GM12875 (cell line): Measurements from ENCODE around the gene SIK3.

Experiments
- H3K4me3 ChIP-seq: one replicate; pipeline ENCODE4 v1.5.1; 2011; ENCODE audit warnings: low read depth, low read length, control low read depth
- TF ChIP-seq, protein P1 (sequence below): IDR thresholded peaks from 2 replicates; pipeline ENCODE4 v1.5.1; 2011; ENCODE audit warnings: low read depth, mild to moderate bottlenecking, control low read depth, inconsistent platforms, low read length, moderate library complexity, borderline replicate concordance; ENCODE audit not compliant: insufficient read depth

Gene SIK3

GRCh38 chr11:116822575-116822974 is 275.7 kb downstream of the SIK3 start:
- TF ChIP-seq, protein P1, sequence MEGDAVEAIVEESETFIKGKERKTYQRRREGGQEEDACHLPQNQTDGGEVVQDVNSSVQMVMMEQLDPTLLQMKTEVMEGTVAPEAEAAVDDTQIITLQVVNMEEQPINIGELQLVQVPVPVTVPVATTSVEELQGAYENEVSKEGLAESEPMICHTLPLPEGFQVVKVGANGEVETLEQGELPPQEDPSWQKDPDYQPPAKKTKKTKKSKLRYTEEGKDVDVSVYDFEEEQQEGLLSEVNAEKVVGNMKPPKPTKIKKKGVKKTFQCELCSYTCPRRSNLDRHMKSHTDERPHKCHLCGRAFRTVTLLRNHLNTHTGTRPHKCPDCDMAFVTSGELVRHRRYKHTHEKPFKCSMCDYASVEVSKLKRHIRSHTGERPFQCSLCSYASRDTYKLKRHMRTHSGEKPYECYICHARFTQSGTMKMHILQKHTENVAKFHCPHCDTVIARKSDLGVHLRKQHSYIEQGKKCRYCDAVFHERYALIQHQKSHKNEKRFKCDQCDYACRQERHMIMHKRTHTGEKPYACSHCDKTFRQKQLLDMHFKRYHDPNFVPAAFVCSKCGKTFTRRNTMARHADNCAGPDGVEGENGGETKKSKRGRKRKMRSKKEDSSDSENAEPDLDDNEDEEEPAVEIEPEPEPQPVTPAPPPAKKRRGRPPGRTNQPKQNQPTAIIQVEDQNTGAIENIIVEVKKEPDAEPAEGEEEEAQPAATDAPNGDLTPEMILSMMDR: no peak
- no peak overlapping the region for H3K4me3 ChIP-seq

DNA sequence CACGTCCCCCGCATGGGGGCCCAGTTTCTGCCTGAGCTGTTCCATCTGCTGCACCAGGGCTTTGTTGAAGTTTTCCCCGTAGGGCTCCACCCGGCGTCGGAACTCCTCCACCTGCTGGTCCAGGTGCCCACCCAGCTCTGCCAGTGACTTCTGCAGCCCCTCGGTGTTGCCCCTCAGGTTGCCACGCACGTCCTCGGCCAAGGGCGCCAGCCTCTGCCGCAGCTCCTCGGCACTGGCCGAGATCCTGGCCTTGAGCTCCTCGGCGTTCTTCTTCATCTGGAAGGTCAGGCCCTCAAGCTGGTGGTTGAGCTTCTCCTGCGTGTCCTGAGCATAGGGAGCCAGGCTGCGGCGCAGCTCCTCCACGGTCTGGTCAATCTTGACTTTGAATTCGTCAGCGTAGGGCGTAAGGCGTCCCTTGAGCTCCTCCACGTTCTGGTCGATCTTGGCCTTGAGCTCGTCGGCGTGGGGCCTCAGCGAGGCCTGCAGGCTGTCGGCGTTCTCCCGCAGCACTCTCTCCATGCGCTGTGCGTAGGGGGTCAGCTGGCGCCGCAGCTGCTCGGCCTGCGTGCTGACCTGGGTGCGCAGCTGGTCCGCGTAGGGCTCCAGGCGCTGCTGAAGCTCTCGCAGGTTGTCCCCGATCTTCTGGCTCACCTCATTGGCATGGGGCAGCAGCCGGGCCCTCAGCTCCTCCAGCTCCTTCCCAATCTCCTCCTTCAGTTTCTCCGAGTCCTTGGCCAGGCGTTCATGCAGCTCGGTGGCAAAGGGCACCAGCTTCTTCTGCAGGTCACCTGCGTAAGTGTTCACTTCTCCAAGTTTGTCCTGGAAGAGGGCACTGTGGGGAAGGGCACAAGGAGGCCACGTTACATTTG is 276.9 kb downstream of the SIK3 start:
- H3K4me3 ChIP-seq: no peak overlapping the region
- TF ChIP-seq, protein P1: no peak

GRCh38 chr11:116819049-116819448 is 279.2 kb downstream of the SIK3 start:
- H3K4me3 ChIP-seq: no peak overlapping the region
- TF ChIP-seq, protein P1: no peak

DNA sequence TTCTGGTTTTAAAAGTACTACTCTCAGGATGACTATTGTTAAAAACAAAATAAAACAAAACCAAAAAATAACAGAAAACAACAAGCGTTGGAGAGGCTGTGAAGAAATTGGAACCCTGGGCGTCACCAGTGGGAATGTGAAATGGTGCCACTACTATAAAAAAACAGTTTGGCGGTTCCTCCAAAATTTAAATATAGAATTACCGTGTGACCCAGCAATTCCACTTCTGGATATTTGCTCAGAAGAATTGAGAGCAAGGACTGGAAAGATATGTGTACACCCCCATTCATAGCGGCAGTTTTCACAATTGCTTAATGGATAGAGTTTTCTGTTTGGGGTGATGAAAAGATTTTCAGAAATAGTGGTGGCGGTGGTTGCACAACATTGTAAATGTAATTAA is 283.7 kb downstream of the SIK3 start:
- H3K4me3 ChIP-seq: no peak overlapping the region
- TF ChIP-seq, protein P1: no peak

DNA sequence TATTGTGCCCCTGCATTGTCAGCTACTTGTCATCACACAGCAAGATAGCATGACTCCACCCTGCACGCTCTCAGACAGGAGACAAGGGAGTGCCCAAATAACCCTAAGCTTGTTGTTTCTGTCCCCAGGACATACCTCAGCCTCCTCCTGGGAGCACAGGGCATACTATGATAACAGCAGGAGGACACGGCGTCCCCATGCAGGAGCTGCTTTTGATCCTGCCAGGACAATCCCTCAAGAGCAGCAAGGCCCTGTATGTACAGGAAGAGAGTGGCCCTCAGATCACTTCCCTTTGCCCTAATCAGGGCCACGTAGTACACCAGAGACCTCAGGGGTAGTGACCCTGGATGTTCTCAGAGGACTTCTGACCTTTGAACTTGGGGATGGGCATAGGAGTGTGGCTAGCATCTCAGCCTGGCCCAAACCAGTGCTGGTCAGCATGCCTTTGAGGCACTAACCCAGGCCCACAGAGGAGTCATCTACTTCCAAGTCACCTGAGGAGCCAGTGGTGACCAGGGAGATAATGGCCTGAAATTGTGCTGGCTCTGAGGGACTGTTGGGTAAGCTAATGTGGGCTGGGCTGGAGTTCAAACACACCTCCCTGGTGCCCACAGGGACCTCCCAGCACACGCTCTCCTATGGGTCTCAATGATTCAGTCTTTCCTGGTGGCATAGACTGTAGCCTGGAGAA is 284.3 kb downstream of the SIK3 start:
- no peak overlapping the region for H3K4me3 ChIP-seq

DNA sequence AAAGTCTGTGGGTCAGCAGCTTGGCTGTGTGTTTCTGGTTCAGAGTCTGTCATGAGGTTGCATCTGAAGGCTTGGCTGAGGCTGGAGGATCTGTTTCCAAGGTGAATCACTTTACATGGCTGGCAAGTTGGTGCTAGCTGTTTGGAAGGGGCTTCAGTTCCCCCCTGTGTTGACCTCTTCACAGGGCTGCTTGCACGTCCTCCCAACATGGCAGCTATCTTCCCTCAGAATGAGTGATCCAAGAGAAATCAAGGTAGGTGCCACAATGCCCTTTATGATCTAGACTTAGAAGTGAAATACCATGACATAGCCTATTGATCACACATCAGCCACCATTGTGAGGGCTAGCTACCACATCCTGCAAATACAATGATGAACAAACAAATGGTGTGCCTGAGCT is 285.1 kb downstream of the SIK3 start:
- no peak overlapping the region for H3K4me3 ChIP-seq
- TF ChIP-seq, protein P1: no peak

More for the DNA sequence above, 284.3 kb downstream of the SIK3 start:
- TF ChIP-seq, protein P1: no peak
